H9 (cell line): ENCODE results near the gene HNRNPR. TPM values are rescaled to one million over a fixed set of nuclear protein-coding genes. Genes with fewer than 3 reads are reported as not detected.

Experiments
- DNase-seq: peaks from one replicate; pipeline ENCODE4 v3.0.0-alpha.2; 2017
- H2AFZ ChIP-seq: one replicate; pipeline ENCODE4 v1.6.1; 2013; ENCODE audit warnings: mild to moderate bottlenecking, low read length, control low read depth, moderate library complexity
- H2AK5ac ChIP-seq: 2 replicates; pipeline ENCODE4 v1.6.1; 2013; ENCODE audit warnings: low read length, control low read depth, mixed read lengths; ENCODE audit not compliant: insufficient read length
- H2BK120ac ChIP-seq: one replicate; pipeline ENCODE4 v1.6.1; 2013; ENCODE audit warnings: low read depth, mild to moderate bottlenecking, low read length, control low read depth, inconsistent platforms; ENCODE audit not compliant: poor library complexity, severe bottlenecking
- H2BK12ac ChIP-seq: 2 replicates; pipeline ENCODE4 v1.6.1; 2013; ENCODE audit warnings: low read length, control low read depth, mixed read lengths, low read depth; ENCODE audit not compliant: insufficient read length
- H2BK15ac ChIP-seq: 2 replicates; pipeline ENCODE4 v1.6.1; 2013; ENCODE audit warnings: low read depth, low read length, control low read depth
- H2BK20ac ChIP-seq: one replicate; pipeline ENCODE4 v1.6.1; 2013; ENCODE audit warnings: low read depth, mild to moderate bottlenecking, low read length, control low read depth, inconsistent platforms; ENCODE audit not compliant: poor library complexity, severe bottlenecking
- H2BK5ac ChIP-seq: 2 replicates; pipeline ENCODE4 v1.6.1; 2013; ENCODE audit warnings: low read length, control low read depth, mixed read lengths; ENCODE audit not compliant: insufficient read length
- H3K14ac ChIP-seq: 2 replicates; pipeline ENCODE4 v1.6.1; 2013; ENCODE audit warnings: low read length, control low read depth; ENCODE audit not compliant: insufficient read depth
- H3K18ac ChIP-seq: 2 replicates; pipeline ENCODE4 v1.6.1; 2013; ENCODE audit warnings: low read depth, mild to moderate bottlenecking, mixed read lengths, low read length, control low read depth; ENCODE audit not compliant: insufficient read length
- H3K23ac ChIP-seq: 2 replicates; pipeline ENCODE4 v1.6.1; 2013; ENCODE audit warnings: low read length, control low read depth, mixed read lengths, low read depth; ENCODE audit not compliant: insufficient read length
- H3K23me2 ChIP-seq: 2 replicates; pipeline ENCODE4 v1.6.1; 2013; ENCODE audit warnings: low read depth, mild to moderate bottlenecking, mixed read lengths, low read length, control low read depth; ENCODE audit not compliant: insufficient read length, poor library complexity, severe bottlenecking
- H3K27ac ChIP-seq: 2 replicates; pipeline ENCODE4 v1.5.1; 2013; ENCODE audit warnings: low read length, control low read depth, mixed read lengths, low read depth; ENCODE audit not compliant: insufficient read length
- H3K27me3 ChIP-seq: 2 replicates; pipeline ENCODE4 v1.6.1; 2013; ENCODE audit warnings: low read length, control low read depth, inconsistent platforms; ENCODE audit not compliant: insufficient read depth
- H3K4ac ChIP-seq: 2 replicates; pipeline ENCODE4 v1.6.1; 2013; ENCODE audit warnings: low read depth, mild to moderate bottlenecking, control low read depth, inconsistent platforms, low read length, moderate library complexity
- H3K4me1 ChIP-seq: 2 replicates; pipeline ENCODE4 v1.6.1; 2013; ENCODE audit warnings: low read length, control low read depth, inconsistent platforms; ENCODE audit not compliant: insufficient read depth
- H3K4me2 ChIP-seq: 2 replicates; pipeline ENCODE4 v1.6.1; 2013; ENCODE audit warnings: low read length, control low read depth, mixed read lengths; ENCODE audit not compliant: insufficient read length, insufficient read depth
- H3K56ac ChIP-seq: 2 replicates; pipeline ENCODE4 v1.6.1; 2013; ENCODE audit warnings: low read depth, mild to moderate bottlenecking, mixed read lengths, low read length, control low read depth; ENCODE audit not compliant: insufficient read length
- H3K79me1 ChIP-seq: 2 replicates; pipeline ENCODE4 v1.6.1; 2013; ENCODE audit warnings: low read depth, mild to moderate bottlenecking, moderate library complexity, low read length, control low read depth, inconsistent platforms; ENCODE audit not compliant: insufficient read depth, poor library complexity, severe bottlenecking
- H3K79me2 ChIP-seq: 2 replicates; pipeline ENCODE4 v1.6.1; 2013; ENCODE audit warnings: low read length, control low read depth, inconsistent platforms; ENCODE audit not compliant: insufficient read depth
- H3K9ac ChIP-seq: 2 replicates; pipeline ENCODE4 v1.6.1; 2013; ENCODE audit warnings: low read length, control low read depth, mixed read lengths; ENCODE audit not compliant: insufficient read length; ENCODE audit errors: extremely low read depth
- H3K9me3 ChIP-seq: one replicate; pipeline ENCODE4 v1.6.1; 2013; ENCODE audit warnings: low read depth, low read length, inconsistent platforms; ENCODE audit not compliant: control insufficient read depth
- H3T11ph ChIP-seq: one replicate; pipeline ENCODE4 v1.6.1; 2013; ENCODE audit warnings: mild to moderate bottlenecking, low read length, control low read depth, inconsistent platforms
- H4K20me1 ChIP-seq: one replicate; pipeline ENCODE4 v1.6.1; 2013; ENCODE audit not compliant: control insufficient read depth, insufficient read length, insufficient read depth
- H4K5ac ChIP-seq: 2 replicates; pipeline ENCODE4 v1.6.1; 2013; ENCODE audit warnings: low read depth, mild to moderate bottlenecking, mixed read lengths, low read length, control low read depth; ENCODE audit not compliant: insufficient read length
- H4K8ac ChIP-seq: replicated peaks from 2 replicates; pipeline ENCODE4 v1.6.1; 2013; ENCODE audit warnings: low read length, control low read depth, mixed read lengths, low read depth; ENCODE audit not compliant: insufficient read length
- H4K91ac ChIP-seq: 2 replicates; pipeline ENCODE4 v1.6.1; 2013; ENCODE audit warnings: low read depth, mild to moderate bottlenecking, moderate library complexity, mixed read lengths, low read length, control low read depth; ENCODE audit not compliant: insufficient read length
- H3K27ac Mint-ChIP-seq, 3 experiments: 2 replicates in 2 of 3; 3 replicates in 1 of 3; pipeline ENCODE4 v1.8.0; 2020 to 2021; ENCODE audit warnings: mixed read lengths in 3 of 3, mild to moderate bottlenecking in 1 of 3, moderate library complexity in 1 of 3
- H3K27me3 Mint-ChIP-seq: 2 replicates; pipeline ENCODE4 v1.8.0; 2021; ENCODE audit warnings: low read depth, mild to moderate bottlenecking, moderate library complexity, mixed read lengths
- H3K36me3 Mint-ChIP-seq, 3 experiments: 2 replicates in 2 of 3; 3 replicates in 1 of 3; pipeline ENCODE4 v1.8.0; 2020 to 2021; ENCODE audit warnings: low read depth in 3 of 3, mixed read lengths in 3 of 3; ENCODE audit not compliant: insufficient read depth in 1 of 3
- H3K4me1 Mint-ChIP-seq, 2 experiments: 2 replicates each; pipeline ENCODE4 v1.8.0; 2020; ENCODE audit warnings: mixed read lengths in 2 of 2
- H3K4me3 Mint-ChIP-seq, 2 experiments: 2 replicates in 1 of 2; 3 replicates in 1 of 2; pipeline ENCODE4 v1.8.0; 2020 to 2021; ENCODE audit warnings: mild to moderate bottlenecking in 2 of 2, mixed read lengths in 2 of 2, moderate library complexity in 1 of 2
- H3K9me3 Mint-ChIP-seq, 2 experiments: 2 replicates in 1 of 2; 3 replicates in 1 of 2; pipeline ENCODE4 v1.8.0; 2020; ENCODE audit warnings: mild to moderate bottlenecking in 2 of 2, mixed read lengths in 2 of 2, moderate library complexity in 1 of 2
- WGBS: extraction: QIAGEN DNeasy Blood & Tissue Kit; methylation state at CpG from one replicate; pipeline ENCODE4 v1.1.7; 2013; ENCODE audit warnings: missing lambda C conversion rate, low lambda C conversion rate, mixed read lengths; ENCODE audit not compliant: insufficient read length; ENCODE audit errors: extremely low coverage; 5-methylcytosine and 5-hydroxymethylcytosine counted together
- total RNA-seq: library from RNA; stranded (reverse); gene quantifications from 2 replicates; pipeline ENCODE4 v1.2.1, GENCODE V29; 2021
- TF ChIP-seq, protein P1 (sequence below): fragments of 200-600 bp; sonication (generic); conservative IDR thresholded peaks from 3 replicates; pipeline ENCODE4 v1.8.0; 2021; ENCODE audit warnings: antibody characterized with exemption, mild to moderate bottlenecking

HNRNPR gene
- total RNA-seq, 1 experiment from 2014 or later, result 196 TPM

DNA sequence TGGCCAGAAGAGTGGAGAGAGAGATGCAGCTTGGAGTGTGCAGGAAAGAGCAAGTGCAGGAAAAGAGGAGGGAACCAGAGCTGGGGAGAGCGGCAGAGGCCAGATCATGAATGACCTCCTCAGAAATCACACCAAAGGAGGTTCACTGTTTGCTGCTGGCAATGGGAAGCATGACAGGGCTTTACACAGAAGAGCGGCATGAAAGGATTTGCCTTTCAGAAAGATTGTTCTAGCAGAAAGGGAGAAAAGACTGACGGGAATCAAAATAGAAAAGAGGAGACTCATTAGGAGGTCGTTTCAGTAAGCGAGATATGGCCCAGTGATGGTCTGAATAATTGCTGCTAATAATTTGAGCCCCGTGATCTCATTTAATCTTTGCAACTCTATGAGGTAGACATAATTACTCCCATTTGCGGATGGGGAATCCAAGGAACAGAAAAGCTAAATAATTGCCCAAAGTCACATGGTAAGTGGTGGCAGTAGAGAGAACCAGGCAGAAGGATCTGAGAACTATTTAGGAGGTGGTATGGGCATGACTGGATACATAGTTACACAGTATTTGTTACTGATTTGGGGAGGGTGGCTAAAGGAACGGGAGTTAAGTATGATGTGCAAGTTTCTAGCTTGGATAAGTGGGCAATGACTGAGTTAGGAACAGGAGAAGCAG lies 12.5 kb upstream of the HNRNPR start:
- Histone ChIP-seq H4K8ac (no peak overlapping the region), H4K20me1 (no peaks in the 10 kb centered on the region), H2BK120ac (no peak overlapping the region), H3K23me2 (no peaks in the 10 kb centered on the region), H2BK15ac (no peak overlapping the region), H3K9me3 (peaks cover 26% of the 10 kb centered on the region), H2AFZ (no peak overlapping the region), H3K4me1 (no peaks in the 10 kb centered on the region), H4K5ac (no peak overlapping the region), H2BK5ac (no peak overlapping the region), H3K4me2 (no peak overlapping the region), H3K23ac (no peak overlapping the region), H2BK20ac (no peak overlapping the region), H3T11ph (no peak overlapping the region), H3K79me2 (no peaks in the 10 kb centered on the region), H3K4ac (no peak overlapping the region), H3K9ac (no peak overlapping the region), H3K79me1 (no peaks in the 10 kb centered on the region), H3K27me3 (peaks cover 82% of the 10 kb centered on the region), H3K27ac (no peak overlapping the region), H2BK12ac (no peak overlapping the region), H4K91ac (no peak overlapping the region), H3K56ac (no peak overlapping the region), H3K14ac (no peak overlapping the region), H3K18ac (no peak overlapping the region), H2AK5ac (no peak overlapping the region)
- DNase-seq, result no peak
- no CpG with 5 or more reads among the region's 8 CpGs for WGBS
- H3K4me1 Mint-ChIP-seq, result no peaks in the 10 kb centered on the region
- TF ChIP-seq, protein P1, sequence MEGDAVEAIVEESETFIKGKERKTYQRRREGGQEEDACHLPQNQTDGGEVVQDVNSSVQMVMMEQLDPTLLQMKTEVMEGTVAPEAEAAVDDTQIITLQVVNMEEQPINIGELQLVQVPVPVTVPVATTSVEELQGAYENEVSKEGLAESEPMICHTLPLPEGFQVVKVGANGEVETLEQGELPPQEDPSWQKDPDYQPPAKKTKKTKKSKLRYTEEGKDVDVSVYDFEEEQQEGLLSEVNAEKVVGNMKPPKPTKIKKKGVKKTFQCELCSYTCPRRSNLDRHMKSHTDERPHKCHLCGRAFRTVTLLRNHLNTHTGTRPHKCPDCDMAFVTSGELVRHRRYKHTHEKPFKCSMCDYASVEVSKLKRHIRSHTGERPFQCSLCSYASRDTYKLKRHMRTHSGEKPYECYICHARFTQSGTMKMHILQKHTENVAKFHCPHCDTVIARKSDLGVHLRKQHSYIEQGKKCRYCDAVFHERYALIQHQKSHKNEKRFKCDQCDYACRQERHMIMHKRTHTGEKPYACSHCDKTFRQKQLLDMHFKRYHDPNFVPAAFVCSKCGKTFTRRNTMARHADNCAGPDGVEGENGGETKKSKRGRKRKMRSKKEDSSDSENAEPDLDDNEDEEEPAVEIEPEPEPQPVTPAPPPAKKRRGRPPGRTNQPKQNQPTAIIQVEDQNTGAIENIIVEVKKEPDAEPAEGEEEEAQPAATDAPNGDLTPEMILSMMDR, result no peak
- peaks cover 100% of the 10 kb centered on the region for H3K27me3 Mint-ChIP-seq
- H3K27ac Mint-ChIP-seq, result peak overlapping the region in 1 of 3 experiments; percentile 23; a peak in 1 of 7 replicates
- H3K9me3 Mint-ChIP-seq, result peaks cover 38 to 45% of the 10 kb centered on the region in 2 experiments
- peaks cover 18 to 24% (median 19%) of the 10 kb centered on the region in 3 experiments for H3K36me3 Mint-ChIP-seq
- H3K4me3 Mint-ChIP-seq, result no peak overlapping the region; a peak in 1 of 5 replicates
